ENCODE results near the gene NEK1.

DNA sequence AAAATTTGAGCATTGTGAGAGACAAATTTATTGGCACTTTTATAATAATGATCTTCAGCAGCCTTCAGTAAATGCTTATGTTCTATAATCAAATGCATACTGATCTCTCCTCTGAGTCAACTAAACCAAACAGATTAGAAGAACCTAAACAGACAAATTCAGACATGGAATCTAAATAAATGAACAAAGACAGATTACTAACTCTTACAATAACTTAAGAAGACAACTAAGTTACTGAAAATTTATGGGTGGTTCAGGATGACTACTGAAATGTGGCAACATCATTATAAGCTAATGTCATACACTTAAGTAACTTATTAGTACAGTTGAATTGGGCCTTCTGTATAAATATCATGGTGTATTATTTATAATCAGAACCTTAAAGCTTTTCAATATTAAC, 127.3 kb downstream of the NEK1 start:
- TF ChIP-seq CHD1 (IDR thresholded peaks at IDR 0.05; ENCODE audit: low read depth, low read length) = no peak
- TF ChIP-seq, protein P1, sequence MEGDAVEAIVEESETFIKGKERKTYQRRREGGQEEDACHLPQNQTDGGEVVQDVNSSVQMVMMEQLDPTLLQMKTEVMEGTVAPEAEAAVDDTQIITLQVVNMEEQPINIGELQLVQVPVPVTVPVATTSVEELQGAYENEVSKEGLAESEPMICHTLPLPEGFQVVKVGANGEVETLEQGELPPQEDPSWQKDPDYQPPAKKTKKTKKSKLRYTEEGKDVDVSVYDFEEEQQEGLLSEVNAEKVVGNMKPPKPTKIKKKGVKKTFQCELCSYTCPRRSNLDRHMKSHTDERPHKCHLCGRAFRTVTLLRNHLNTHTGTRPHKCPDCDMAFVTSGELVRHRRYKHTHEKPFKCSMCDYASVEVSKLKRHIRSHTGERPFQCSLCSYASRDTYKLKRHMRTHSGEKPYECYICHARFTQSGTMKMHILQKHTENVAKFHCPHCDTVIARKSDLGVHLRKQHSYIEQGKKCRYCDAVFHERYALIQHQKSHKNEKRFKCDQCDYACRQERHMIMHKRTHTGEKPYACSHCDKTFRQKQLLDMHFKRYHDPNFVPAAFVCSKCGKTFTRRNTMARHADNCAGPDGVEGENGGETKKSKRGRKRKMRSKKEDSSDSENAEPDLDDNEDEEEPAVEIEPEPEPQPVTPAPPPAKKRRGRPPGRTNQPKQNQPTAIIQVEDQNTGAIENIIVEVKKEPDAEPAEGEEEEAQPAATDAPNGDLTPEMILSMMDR (conservative IDR thresholded peaks at IDR 0.05; ENCODE audit: low read depth, low read length) = no peak
- TF ChIP-seq, protein P2, sequence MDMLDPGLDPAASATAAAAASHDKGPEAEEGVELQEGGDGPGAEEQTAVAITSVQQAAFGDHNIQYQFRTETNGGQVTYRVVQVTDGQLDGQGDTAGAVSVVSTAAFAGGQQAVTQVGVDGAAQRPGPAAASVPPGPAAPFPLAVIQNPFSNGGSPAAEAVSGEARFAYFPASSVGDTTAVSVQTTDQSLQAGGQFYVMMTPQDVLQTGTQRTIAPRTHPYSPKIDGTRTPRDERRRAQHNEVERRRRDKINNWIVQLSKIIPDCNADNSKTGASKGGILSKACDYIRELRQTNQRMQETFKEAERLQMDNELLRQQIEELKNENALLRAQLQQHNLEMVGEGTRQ (IDR thresholded peaks at IDR 0.05; ENCODE audit: low read depth, low read length) = no peak
- no peak for TF ChIP-seq RAD21 (IDR thresholded peaks at IDR 0.05; ENCODE audit: low read length)

Measured in IMR-90 (cell line).